B cell (primary cell): ENCODE measurements around the gene CUL9. TPM values are rescaled to one million over a fixed set of nuclear protein-coding genes. Genes with fewer than 3 reads are reported as not detected.

Source experiments
- ATAC-seq: fragments of 200-7000 bp; cut with Tn5 transposase; one replicate; pipeline ENCODE4 v1.10.0; 2021; ENCODE audit warnings: low read depth, mild to moderate bottlenecking, moderate number of reproducible peaks, moderate library complexity
- CTCF ChIA-PET: fragments of 350-600 bp; sonication (Branson Sonifier 250); formaldehyde crosslinking; loops from one replicate; lab custom pipeline; 2021; ENCODE audit warnings: antibody characterized with exemption, inconsistent platforms; lab: Charles Lee
- POLR2A ChIA-PET: fragments of 350-600 bp; sonication (Branson Sonifier 250); formaldehyde crosslinking; loops from one replicate; lab custom pipeline; 2021; ENCODE audit warnings: antibody characterized with exemption; lab: Charles Lee
- DNase-seq: peaks from one replicate; pipeline ENCODE4 v3.0.0; 2013
- H2AFZ ChIP-seq: 2 replicates; pipeline ENCODE4 v1.6.1; 2012; ENCODE audit warnings: mild to moderate bottlenecking, low read depth, low read length; ENCODE audit not compliant: insufficient read depth, poor library complexity, severe bottlenecking
- H3K27ac ChIP-seq, 2 donors: 1 replicate in 1 of 2; 2 replicates in 1 of 2; pipeline ENCODE4 v1.5.1; 2012 to 2013; ENCODE audit warnings: low read length in 2 of 2, mild to moderate bottlenecking in 2 of 2, moderate library complexity in 1 of 2
- H3K27me3 ChIP-seq, 4 experiments: fragments of 200-600 bp in 1 of 4; sonication (generic) in 1 of 4; replicated peaks in 1 of 4; 1 replicate in 2 of 4; 2 replicates in 2 of 4; pipeline versions ENCODE4 v1.6.1 to v1.7.0; 2013 to 2016; ENCODE audit warnings: low read length in 3 of 4, mild to moderate bottlenecking in 2 of 4, mixed read lengths in 1 of 4, moderate library complexity in 1 of 4; ENCODE audit not compliant: insufficient read depth in 4 of 4, control insufficient read depth in 3 of 4; ENCODE audit errors: control extremely low read depth in 1 of 4
- H3K36me3 ChIP-seq, 2 experiments: replicated peaks in 1 of 2; 1 replicate in 1 of 2; 2 replicates in 1 of 2; pipeline versions ENCODE4 v1.6.1 to v1.7.1; 2013; ENCODE audit warnings: low read length in 1 of 2; ENCODE audit not compliant: insufficient read depth in 2 of 2, control insufficient read depth in 1 of 2; ENCODE audit errors: control extremely low read depth in 1 of 2, extremely low read depth in 1 of 2
- H3K4me1 ChIP-seq, 2 donors: fragments of 200-600 bp in 1 of 2; sonication (generic) in 1 of 2; 1 replicate in 1 of 2; 2 replicates in 1 of 2; pipeline versions ENCODE4 v1.5.1 to v1.6.1; 2013 to 2017; ENCODE audit warnings: low read length in 2 of 2; ENCODE audit not compliant: control insufficient read depth in 2 of 2, insufficient read depth in 2 of 2
- H3K4me2 ChIP-seq: replicated peaks from 2 replicates; pipeline ENCODE3; 2012; ENCODE audit warnings: mild to moderate bottlenecking, low read depth, low read length; ENCODE audit not compliant: poor library complexity, severe bottlenecking
- H3K4me3 ChIP-seq, 5 experiments: fragments of 200-600 bp in 1 of 5; sonication (generic) in 1 of 5; 1 replicate in 3 of 5; 2 replicates in 2 of 5; pipeline versions ENCODE4 v1.5.1 to v1.7.0; 2011 to 2016; ENCODE audit warnings: low read length in 4 of 5, mild to moderate bottlenecking in 4 of 5, low read depth in 2 of 5, control low read depth in 1 of 5, moderate library complexity in 1 of 5; ENCODE audit not compliant: insufficient read depth in 1 of 5; ENCODE audit errors: control extremely low read depth in 1 of 5, extremely low read depth in 1 of 5
- H3K79me2 ChIP-seq: fragments of 200-600 bp; sonication (generic); one replicate; pipeline ENCODE4 v1.6.0; 2016; ENCODE audit warnings: low read length; ENCODE audit not compliant: control insufficient read depth, insufficient read depth
- H3K9ac ChIP-seq: fragments of 200-600 bp; sonication (generic); 2 replicates; pipeline ENCODE4 v1.6.1; 2017; ENCODE audit warnings: mild to moderate bottlenecking, low read length, moderate library complexity
- H3K9me3 ChIP-seq, 3 donors: one replicate each; pipeline versions ENCODE4 v1.6.1 to v1.7.1; 2013; ENCODE audit warnings: low read length in 2 of 3; ENCODE audit not compliant: control insufficient read depth in 2 of 3, insufficient read depth in 1 of 3; ENCODE audit errors: control extremely low read depth in 1 of 3
- H4K20me1 ChIP-seq: 2 replicates; pipeline ENCODE4 v1.6.0; 2012; ENCODE audit warnings: mild to moderate bottlenecking, low read length; ENCODE audit not compliant: insufficient read depth, control insufficient read depth, poor library complexity, severe bottlenecking
- H3K27ac Mint-ChIP-seq: one replicate; pipeline ENCODE4 v1.8.0; 2021; ENCODE audit warnings: mixed read lengths
- H3K27me3 Mint-ChIP-seq: one replicate; pipeline ENCODE4 v1.8.0; 2021; ENCODE audit warnings: mixed read lengths
- H3K4me1 Mint-ChIP-seq: one replicate; pipeline ENCODE4 v1.8.0; 2021; ENCODE audit warnings: mixed read lengths
- H3K4me3 Mint-ChIP-seq: one replicate; pipeline ENCODE4 v1.8.0; 2021; ENCODE audit warnings: mixed read lengths
- H3K9me3 Mint-ChIP-seq: one replicate; pipeline ENCODE4 v1.8.0; 2022; ENCODE audit warnings: mixed read lengths; ENCODE audit not compliant: insufficient read depth
- EZH2 ChIP-seq: IDR thresholded peaks from 2 replicates; pipeline ENCODE4 v1.6.1; 2012; ENCODE audit warnings: borderline replicate concordance, low read depth, mild to moderate bottlenecking, moderate library complexity, low read length; ENCODE audit not compliant: insufficient read depth, poor library complexity, severe bottlenecking
- WGBS: methylation state at CpG from one replicate; pipeline ENCODE4 v1.1.5; 2013; ENCODE audit warnings: missing lambda C conversion rate; ENCODE audit not compliant: insufficient coverage; 5-methylcytosine and 5-hydroxymethylcytosine counted together
- intact Hi-C: fragments of 100-400 bp; cut with micrococcal nuclease; formaldehyde crosslinking; loops from one replicate; pipeline ENCODE4 v1.10.0; 2022
- polyA plus RNA-seq: library from polyadenylated mRNA; depleted of rRNA; stranded (reverse); fragments of >200 nt; gene quantifications from 2 replicates; pipeline ENCODE4 v1.2.3, GENCODE V29; 2012
- total RNA-seq, 2 donors: library from RNA; stranded (reverse); fragments of 120-200 nt in 1 of 2; gene quantifications; 1 replicate in 1 of 2; 2 replicates in 1 of 2; pipeline versions ENCODE4 v1.2.3 to v1.2.4, GENCODE V29; 2013 to 2022
- TF ChIP-seq, protein P1 (sequence below): fragments of 200-600 bp; IDR thresholded peaks from one replicate; pipeline ENCODE4 v1.8.0; 2022; ENCODE audit warnings: antibody characterized with exemption, mild to moderate bottlenecking

Gene CUL9
- total and polyA plus RNA-seq, 2 donors (not counting 1 experiment from before 2014, with no cell fraction given): 98.0 to 110 TPM

DNA sequence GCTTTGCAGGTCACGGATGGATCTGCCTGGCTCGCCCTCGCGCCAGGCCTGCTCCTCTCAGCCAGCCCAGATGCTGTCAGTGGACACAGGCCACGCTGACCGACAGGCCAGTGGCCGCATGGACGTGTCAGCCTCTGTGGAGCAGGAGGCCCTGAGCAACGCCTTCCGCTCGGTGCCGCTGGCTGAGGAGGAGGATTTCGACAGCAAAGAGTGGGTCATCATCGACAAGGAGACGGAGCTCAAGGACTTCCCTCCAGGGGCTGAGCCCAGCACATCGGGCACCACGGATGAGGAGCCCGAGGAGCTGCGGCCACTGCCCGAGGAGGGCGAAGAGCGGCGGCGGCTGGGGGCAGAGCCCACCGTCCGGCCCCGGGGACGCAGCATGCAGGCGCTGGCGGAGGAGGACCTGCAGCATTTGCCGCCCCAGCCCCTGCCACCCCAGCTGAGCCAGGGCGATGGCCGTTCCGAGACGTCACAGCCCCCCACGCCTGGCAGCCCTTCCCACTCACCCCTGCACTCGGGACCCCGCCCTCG is 80.9 kb downstream of the CUL9 start:
- CTCF ChIA-PET: interaction anchor here (0.7 to 6.6 kb wide), 20 partner anchors 10 to 244 kb away, joined by 3 to 73 read pairs (median 6); partner anchors contain the start of gene CRIP3
- ATAC-seq: no peak

More for the DNA sequence above, 80.9 kb downstream of the CUL9 start:
- Histone ChIP-seq H3K4me3 (no peak overlapping the region), H3K4me2 (no peak overlapping the region), H3K27ac (no peak overlapping the region), H2AFZ (no peak overlapping the region), H3K9ac (no peak overlapping the region), H3K79me2 (no peaks in the 10 kb centered on the region), H3K4me1 (no peaks in the 10 kb centered on the region), H3K27me3 (no peaks in the 10 kb centered on the region), H3K36me3 (no peaks in the 10 kb centered on the region), H4K20me1 (no peaks in the 10 kb centered on the region), H3K9me3 (peaks cover 0 to 4% (median 0%) of the 10 kb centered on the region in 3 donors)
- Mint-ChIP-seq H3K4me1 (peaks cover 8% of the 10 kb centered on the region), H3K27ac (no peak overlapping the region), H3K9me3 (no peaks in the 10 kb centered on the region), H3K27me3 (peaks cover 4% of the 10 kb centered on the region), H3K4me3 (no peak overlapping the region)
- TF ChIP-seq EZH2: no peak
- TF ChIP-seq, protein P1, sequence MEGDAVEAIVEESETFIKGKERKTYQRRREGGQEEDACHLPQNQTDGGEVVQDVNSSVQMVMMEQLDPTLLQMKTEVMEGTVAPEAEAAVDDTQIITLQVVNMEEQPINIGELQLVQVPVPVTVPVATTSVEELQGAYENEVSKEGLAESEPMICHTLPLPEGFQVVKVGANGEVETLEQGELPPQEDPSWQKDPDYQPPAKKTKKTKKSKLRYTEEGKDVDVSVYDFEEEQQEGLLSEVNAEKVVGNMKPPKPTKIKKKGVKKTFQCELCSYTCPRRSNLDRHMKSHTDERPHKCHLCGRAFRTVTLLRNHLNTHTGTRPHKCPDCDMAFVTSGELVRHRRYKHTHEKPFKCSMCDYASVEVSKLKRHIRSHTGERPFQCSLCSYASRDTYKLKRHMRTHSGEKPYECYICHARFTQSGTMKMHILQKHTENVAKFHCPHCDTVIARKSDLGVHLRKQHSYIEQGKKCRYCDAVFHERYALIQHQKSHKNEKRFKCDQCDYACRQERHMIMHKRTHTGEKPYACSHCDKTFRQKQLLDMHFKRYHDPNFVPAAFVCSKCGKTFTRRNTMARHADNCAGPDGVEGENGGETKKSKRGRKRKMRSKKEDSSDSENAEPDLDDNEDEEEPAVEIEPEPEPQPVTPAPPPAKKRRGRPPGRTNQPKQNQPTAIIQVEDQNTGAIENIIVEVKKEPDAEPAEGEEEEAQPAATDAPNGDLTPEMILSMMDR: no peak
- 95% methylated on average over 35 of the region's 39 CpGs for WGBS
- DNase-seq: no peak
- POLR2A ChIA-PET: no interaction called here
- intact Hi-C loops: loop anchor here (1.0 kb wide), 4 partner anchors 71 to 243 kb away; no protein-coding TSS in a partner anchor
